ENCODE measurements around the gene CAVIN1. TPM values are rescaled to one million over a fixed set of nuclear protein-coding genes. Genes with fewer than 3 reads are reported as not detected.
"Not testable (repeated sequence)": the region's sequence is repeated elsewhere in the genome, so short reads cannot be mapped to it uniquely, and the experiment has no call there.

The CAVIN1 gene
- total RNA-seq, 3 donors from 2014 or later, result 288 to 554 (median 306) TPM

DNA sequence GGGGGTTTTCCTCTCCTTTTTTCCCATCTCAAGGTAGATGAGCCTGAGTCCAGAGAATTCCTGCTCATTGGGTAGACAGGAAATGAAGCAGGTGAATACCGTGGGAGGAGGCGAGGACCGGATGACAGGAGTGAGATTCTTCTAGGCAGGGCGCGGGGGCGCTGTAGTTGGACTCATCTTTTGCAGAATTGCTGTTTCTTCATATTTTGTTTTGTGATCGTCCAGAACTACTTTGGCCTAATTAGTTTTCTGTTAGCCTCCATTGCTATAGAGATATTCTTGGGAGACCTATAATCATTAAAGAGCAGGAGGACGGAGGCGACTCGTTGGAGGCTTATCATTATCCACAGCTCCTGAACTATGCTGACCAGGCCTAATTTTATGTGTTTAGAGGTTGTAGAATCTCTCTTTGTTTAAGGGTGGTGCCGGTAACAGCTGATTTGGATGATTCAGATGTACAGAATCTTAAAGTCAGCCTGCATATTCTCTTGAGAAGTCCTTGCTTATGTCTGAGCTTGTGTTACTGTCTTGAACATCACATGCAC lies 36.3 kb upstream of the CAVIN1 start:
- Histone ChIP-seq H3K4me3 (peak overlapping the region; percentile 65 to 81 (median 75)), H3K9me3 (no peaks in the 10 kb centered on the region), H3K27me3 (no peaks in the 10 kb centered on the region), H3K36me3 (no peaks in the 10 kb centered on the region), H3K4me1 (peaks cover 7 to 17% of the 10 kb centered on the region in 2 donors), H3K27ac (peak overlapping the region; percentile 97)
- peak; percentile 56 to 70 for DNase-seq (ENCODE audit: low spot score in 2 of 2)
- no peak for TF ChIP-seq POLR2AphosphoS5 (IDR thresholded peaks at IDR 0.05)
- TF ChIP-seq, protein P1, sequence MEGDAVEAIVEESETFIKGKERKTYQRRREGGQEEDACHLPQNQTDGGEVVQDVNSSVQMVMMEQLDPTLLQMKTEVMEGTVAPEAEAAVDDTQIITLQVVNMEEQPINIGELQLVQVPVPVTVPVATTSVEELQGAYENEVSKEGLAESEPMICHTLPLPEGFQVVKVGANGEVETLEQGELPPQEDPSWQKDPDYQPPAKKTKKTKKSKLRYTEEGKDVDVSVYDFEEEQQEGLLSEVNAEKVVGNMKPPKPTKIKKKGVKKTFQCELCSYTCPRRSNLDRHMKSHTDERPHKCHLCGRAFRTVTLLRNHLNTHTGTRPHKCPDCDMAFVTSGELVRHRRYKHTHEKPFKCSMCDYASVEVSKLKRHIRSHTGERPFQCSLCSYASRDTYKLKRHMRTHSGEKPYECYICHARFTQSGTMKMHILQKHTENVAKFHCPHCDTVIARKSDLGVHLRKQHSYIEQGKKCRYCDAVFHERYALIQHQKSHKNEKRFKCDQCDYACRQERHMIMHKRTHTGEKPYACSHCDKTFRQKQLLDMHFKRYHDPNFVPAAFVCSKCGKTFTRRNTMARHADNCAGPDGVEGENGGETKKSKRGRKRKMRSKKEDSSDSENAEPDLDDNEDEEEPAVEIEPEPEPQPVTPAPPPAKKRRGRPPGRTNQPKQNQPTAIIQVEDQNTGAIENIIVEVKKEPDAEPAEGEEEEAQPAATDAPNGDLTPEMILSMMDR (IDR thresholded peaks at IDR 0.05), result peak in 1 of 3 donors; percentile 10
- intact Hi-C loops (cut with DNase I; ENCODE audit: low total_unique reads), result no loop called here

DNA sequence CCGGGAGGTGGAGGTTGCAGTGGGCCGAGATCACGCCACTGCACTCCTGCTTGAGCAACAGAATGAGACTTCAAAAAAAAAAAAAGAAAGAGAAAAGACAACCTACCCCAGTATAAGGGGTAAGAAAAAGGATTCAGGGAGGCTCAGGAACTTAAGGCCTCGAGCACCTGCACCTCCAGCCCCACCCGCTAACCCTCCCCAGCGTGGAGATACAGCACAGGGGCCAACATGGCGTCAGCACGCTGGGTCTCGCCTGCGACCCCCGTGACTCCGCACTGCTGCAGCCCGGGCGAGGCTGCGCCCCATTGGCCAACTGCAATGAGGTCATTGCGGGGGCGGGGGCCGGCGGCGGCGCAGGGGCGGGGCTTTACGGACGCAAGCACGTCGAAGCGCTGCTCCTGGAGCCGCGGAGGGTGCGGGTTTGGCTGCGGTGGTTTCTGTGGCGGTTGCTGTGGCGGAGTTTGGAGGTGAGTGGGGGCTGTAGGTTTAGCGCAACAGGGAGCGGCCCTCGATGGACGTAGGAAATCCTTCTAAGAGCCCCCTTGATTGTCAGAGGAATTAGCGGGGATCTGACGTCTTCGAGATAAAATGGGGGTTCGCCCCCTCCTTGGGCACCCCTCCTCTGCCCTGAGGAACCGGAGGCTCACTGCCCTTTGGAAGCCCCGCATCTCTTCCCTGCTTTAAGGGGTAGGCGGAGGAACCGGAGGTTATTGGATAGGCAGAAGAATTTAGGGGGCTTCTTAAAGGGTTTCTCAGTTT lies 35.6 kb upstream of the CAVIN1 start, which contains the start of gene ATP6V0A1:
TSS of gene ATP6V0A1 (plus strand) at position 382 of the 759 bp plus-strand sequence. CDS start 2,017 bp downstream, outside the sequence.
- H3K27me3 ChIP-seq, result no peaks in the 10 kb centered on the region
- H3K36me3 ChIP-seq, result no peaks in the 10 kb centered on the region
- intact Hi-C loops (cut with DNase I; ENCODE audit: low total_unique reads), result no loop called here
- peaks cover 7 to 17% of the 10 kb centered on the region in 2 donors for H3K4me1 ChIP-seq
- H3K27ac ChIP-seq, result peak within 1 kb of the TSS; percentile 97
- H3K9me3 ChIP-seq, result no peaks in the 10 kb centered on the region
- TF ChIP-seq POLR2A (IDR thresholded peaks at IDR 0.05) (peak; percentile 73), POLR2AphosphoS5 (IDR thresholded peaks at IDR 0.05) (peak; percentile 87 to 93 (median 89))
- TF ChIP-seq, protein P1 (IDR thresholded peaks at IDR 0.05), result no peak
- DNase-seq (ENCODE audit: low spot score in 2 of 2), result peak; percentile 94 to 95
- H3K4me3 ChIP-seq, result peak within 1 kb of the TSS; percentile 65 to 81 (median 75)

DNA sequence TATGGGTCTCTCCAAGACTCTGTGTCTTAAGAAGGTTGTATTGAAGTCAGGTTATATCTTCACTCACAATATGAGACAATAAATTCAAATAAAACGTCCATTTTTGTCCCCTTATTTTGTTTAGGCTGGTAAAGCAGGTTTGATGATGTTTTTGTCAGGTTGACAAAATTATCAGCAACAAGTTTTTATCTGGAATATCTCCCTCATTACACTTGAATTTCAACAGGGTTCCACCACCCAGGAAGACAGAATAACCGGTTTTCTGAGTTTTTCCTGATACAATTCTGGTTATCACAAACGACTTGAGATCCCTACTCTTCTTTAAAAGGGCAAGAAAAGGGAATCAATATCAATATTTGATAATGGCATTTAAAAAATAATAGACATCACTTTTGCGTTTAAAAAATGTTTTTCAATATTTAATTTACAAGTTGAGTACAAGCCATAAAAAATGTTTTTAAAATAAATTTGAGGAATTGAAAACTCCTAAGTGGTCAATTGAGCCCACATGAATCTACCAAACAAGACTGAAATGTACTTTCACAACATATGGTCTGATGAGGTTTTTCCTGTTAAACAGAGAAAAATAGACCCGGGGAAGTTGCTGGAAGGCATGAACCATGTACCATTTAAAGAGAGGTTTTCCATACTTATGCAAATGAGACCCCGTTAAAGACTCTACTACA lies 34.2 kb upstream of the CAVIN1 start:
- H3K9me3 ChIP-seq, result no peaks in the 10 kb centered on the region
- H3K36me3 ChIP-seq, result no peaks in the 10 kb centered on the region
- intact Hi-C loops (cut with DNase I; ENCODE audit: low total_unique reads), result no loop called here
- no peak overlapping the region for H3K4me3 ChIP-seq
- H3K27me3 ChIP-seq, result no peaks in the 10 kb centered on the region
- peak overlapping the region; percentile 88 to 97 for H3K27ac ChIP-seq
- TF ChIP-seq POLR2AphosphoS5 (IDR thresholded peaks at IDR 0.05) (no peak), POLR2A (IDR thresholded peaks at IDR 0.05) (no peak)
- TF ChIP-seq, protein P1 (IDR thresholded peaks at IDR 0.05), result no peak
- no peak for DNase-seq (ENCODE audit: low spot score in 2 of 2)
- peaks cover 7 to 17% of the 10 kb centered on the region in 2 donors for H3K4me1 ChIP-seq

DNA sequence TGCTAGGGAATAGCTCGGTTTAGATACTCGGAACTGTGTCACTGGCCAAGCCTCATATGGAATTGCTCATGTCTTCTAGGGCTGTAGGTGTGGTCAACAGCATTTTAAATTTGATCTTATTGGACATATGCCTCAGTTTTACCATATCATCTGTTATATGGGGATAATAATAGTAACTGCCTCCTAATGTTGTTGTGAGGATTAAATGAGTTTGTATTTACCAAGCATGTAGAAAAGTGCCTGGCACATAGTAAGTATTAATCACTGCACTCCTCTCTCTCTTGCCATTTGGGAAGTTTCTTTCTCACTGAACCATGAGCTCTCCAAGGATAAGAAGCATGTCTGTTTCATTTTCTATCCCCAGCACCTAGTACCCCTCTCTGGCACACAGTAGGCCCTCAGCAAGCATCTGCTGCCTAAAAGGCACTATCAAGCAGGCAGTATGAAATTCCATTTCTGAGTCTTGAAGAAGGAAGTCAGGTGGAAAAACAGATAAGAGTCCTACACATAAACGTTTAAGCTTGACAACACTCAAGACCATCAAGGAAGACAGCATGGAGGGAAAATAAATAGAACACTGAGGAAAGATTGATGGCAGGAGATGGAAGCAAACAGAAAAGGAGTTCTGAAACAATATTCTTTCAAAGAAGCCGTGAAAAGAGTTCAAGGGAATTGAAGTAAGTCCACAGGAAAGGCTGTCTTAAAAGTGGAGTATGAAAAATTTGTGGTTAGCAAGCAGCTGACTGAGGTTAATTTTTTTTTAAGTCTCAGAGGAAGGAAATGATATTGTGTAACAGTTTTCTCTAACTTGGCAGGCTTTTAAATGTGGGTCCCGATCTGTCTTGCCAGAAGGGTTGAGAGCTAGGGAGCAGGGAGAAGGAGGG lies 33.4 kb upstream of the CAVIN1 start:
- Histone ChIP-seq H3K4me1 (peaks cover 7 to 17% of the 10 kb centered on the region in 2 donors), H3K4me3 (peak overlapping the region in 1 of 3 donors; percentile 42), H3K27ac (peak overlapping the region; percentile 88 to 97), H3K9me3 (no peaks in the 10 kb centered on the region), H3K36me3 (no peaks in the 10 kb centered on the region), H3K27me3 (no peaks in the 10 kb centered on the region)
- no peak for DNase-seq (ENCODE audit: low spot score in 2 of 2)
- TF ChIP-seq POLR2A (IDR thresholded peaks at IDR 0.05), result no peak
- TF ChIP-seq, protein P1 (IDR thresholded peaks at IDR 0.05), result no peak
- TF ChIP-seq POLR2AphosphoS5 (IDR thresholded peaks at IDR 0.05), result peak in 1 of 3 donors; percentile 71
- intact Hi-C loops (cut with DNase I; ENCODE audit: low total_unique reads), result no loop called here

DNA sequence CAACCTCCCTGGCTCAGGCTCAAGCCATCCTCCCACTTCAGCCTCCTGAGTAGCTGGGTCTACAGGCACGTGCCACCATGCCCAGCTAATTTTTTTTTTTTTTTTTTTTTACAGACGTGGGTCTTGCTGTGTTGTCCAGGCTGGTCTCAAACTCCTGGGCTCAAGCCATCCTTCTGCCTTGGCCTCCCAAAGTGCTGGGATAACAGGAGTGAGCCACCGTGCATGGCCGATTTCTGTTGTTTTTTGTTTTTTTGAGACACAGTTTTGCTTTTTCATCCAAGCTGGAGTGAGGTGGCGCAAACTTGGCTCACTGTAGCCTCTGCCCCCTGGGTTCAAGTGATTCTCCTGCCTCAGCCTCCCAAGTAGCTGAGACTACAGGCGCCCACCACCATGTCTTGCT lies 31.9 kb upstream of the CAVIN1 start:
- intact Hi-C loops (cut with DNase I; ENCODE audit: low total_unique reads); DNase-seq (ENCODE audit: low spot score in 2 of 2); H3K9me3 ChIP-seq; H3K36me3 ChIP-seq; H3K27ac ChIP-seq; H3K4me3 ChIP-seq; H3K27me3 ChIP-seq: not testable (repeated sequence)
- H3K4me1 ChIP-seq, result peaks cover 7 to 11% of the 10 kb centered on the region in 2 donors
